A673 (cell line): ENCODE results near the gene GMDS. TPM values are rescaled to one million over a fixed set of nuclear protein-coding genes. Genes with fewer than 3 reads are reported as not detected.

Source experiments
- BruUV-seq: library from RNA; stranded (reverse); fragments of 400-500 nt; replicated peaks from 2 replicates; lab custom pipeline; 2021; lab: Mats Ljungman, UMichigan
- CTCF ChIA-PET: fragments of 300-600 bp; sonication (Branson Sonifier 250); formaldehyde crosslinking; loops from one replicate; lab custom pipeline; 2022; ENCODE audit warnings: antibody characterized with exemption; lab: Charles Lee
- POLR2A ChIA-PET: fragments of 300-600 bp; sonication (Branson Sonifier 250); formaldehyde crosslinking; loops from one replicate; lab custom pipeline; 2022; ENCODE audit warnings: antibody characterized with exemption; ENCODE audit not compliant: low non-redundant PET; lab: Charles Lee
- DNase-seq: peaks from one replicate; pipeline ENCODE4 v3.0.0-alpha.2; 2015; ENCODE audit warnings: low spot score
- H3K27ac ChIP-seq: fragments of 200-600 bp; sonication (generic); 2 replicates; pipeline ENCODE4 v1.5.1; 2016; ENCODE audit warnings: mixed run types, low read depth, mild to moderate bottlenecking, mixed read lengths, antibody characterized with exemption, low read length; ENCODE audit not compliant: poor library complexity, severe bottlenecking
- H3K27me3 ChIP-seq: fragments of 200-600 bp; sonication (generic); replicated peaks from 2 replicates; pipeline ENCODE4 v1.6.1; 2017; ENCODE audit warnings: mixed run types, low read depth, mild to moderate bottlenecking, mixed read lengths, antibody characterized with exemption, low read length; ENCODE audit not compliant: insufficient read depth, poor library complexity
- H3K36me3 ChIP-seq: fragments of 200-600 bp; sonication (generic); 2 replicates; pipeline ENCODE4 v1.6.1; 2016; ENCODE audit warnings: mixed run types, mild to moderate bottlenecking, mixed read lengths, antibody characterized with exemption, low read length; ENCODE audit not compliant: insufficient read depth, poor library complexity, severe bottlenecking
- H3K4me1 ChIP-seq: fragments of 200-600 bp; sonication (generic); 2 replicates; pipeline ENCODE4 v1.6.1; 2017; ENCODE audit warnings: mixed run types, mild to moderate bottlenecking, mixed read lengths, antibody characterized with exemption, low read length; ENCODE audit not compliant: insufficient read depth, poor library complexity, severe bottlenecking
- H3K4me3 ChIP-seq: fragments of 200-600 bp; sonication (generic); 2 replicates; pipeline ENCODE4 v1.5.1; 2016; ENCODE audit warnings: low read depth, mixed run types, mild to moderate bottlenecking, mixed read lengths, low read length; ENCODE audit not compliant: poor library complexity, severe bottlenecking
- H3K9me3 ChIP-seq: fragments of 200-600 bp; sonication (generic); 2 replicates; pipeline ENCODE4 v1.6.1; 2016; ENCODE audit warnings: mixed run types, low read depth, mild to moderate bottlenecking, mixed read lengths, antibody characterized with exemption, low read length; ENCODE audit not compliant: poor library complexity, severe bottlenecking
- CTCF ChIP-seq: fragments of 300-800, 200-600 bp; sonication (generic); conservative IDR thresholded peaks from 2 replicates; pipeline ENCODE4 v1.5.1; 2017; ENCODE audit warnings: low read depth, mild to moderate bottlenecking, antibody characterized with exemption, low read length, moderate library complexity, mixed read lengths
- EZH2 ChIP-seq: fragments of 200-600 bp; sonication (generic); IDR thresholded peaks from 2 replicates; pipeline ENCODE4 v1.6.1; 2017; ENCODE audit warnings: borderline replicate concordance, low read depth, mild to moderate bottlenecking, mixed read lengths, antibody characterized with exemption, low read length; ENCODE audit not compliant: poor library complexity, severe bottlenecking
- intact Hi-C: fragments of 100-400 bp; cut with micrococcal nuclease; formaldehyde crosslinking; loops from one replicate; pipeline ENCODE4 v1.10.0; 2022; ENCODE audit not compliant: unreplicated experiment
- total RNA-seq: library from RNA; stranded (reverse); gene quantifications from 2 replicates; pipeline ENCODE4 v1.2.3, GENCODE V29; 2021

The GMDS gene
- total RNA-seq, 1 experiment from 2014 or later, result 15.2 TPM

GRCh38 chr6:2204272-2204671, 41.1 kb downstream of the GMDS start:
- BruUV-seq, result no TSS peak
- Histone ChIP-seq H3K27me3 (no peaks in the 10 kb centered on the region), H3K36me3 (no peaks in the 10 kb centered on the region), H3K9me3 (no peaks in the 10 kb centered on the region), H3K4me3 (no peak overlapping the region), H3K27ac (no peak overlapping the region), H3K4me1 (no peaks in the 10 kb centered on the region)
- POLR2A ChIA-PET, result no interaction called here
- no peak for DNase-seq
- CTCF ChIA-PET, result interaction anchor here (0.5 kb wide), 1 partner anchor 430 kb away, joined by 6 read pairs; no protein-coding TSS in a partner anchor
- intact Hi-C loops, result no loop called here
- no peak for TF ChIP-seq EZH2
- no peak for TF ChIP-seq CTCF

GRCh38 chr6:2203264-2203663, 42.1 kb downstream of the GMDS start:
- Histone ChIP-seq H3K36me3 (no peaks in the 10 kb centered on the region), H3K27me3 (no peaks in the 10 kb centered on the region), H3K27ac (no peak overlapping the region), H3K9me3 (no peaks in the 10 kb centered on the region), H3K4me3 (no peak overlapping the region), H3K4me1 (no peaks in the 10 kb centered on the region)
- TF ChIP-seq CTCF, result no peak
- no peak for TF ChIP-seq EZH2
- no TSS peak for BruUV-seq
- CTCF ChIA-PET, result no interaction called here
- intact Hi-C loops, result no loop called here
- DNase-seq, result no peak
- POLR2A ChIA-PET, result no interaction called here

GRCh38 chr6:2197984-2198383, 47.4 kb downstream of the GMDS start:
- ChIA-PET CTCF (no interaction called here), POLR2A (no interaction called here)
- H3K27ac ChIP-seq, result no peak overlapping the region
- no peak for DNase-seq
- intact Hi-C loops, result loop anchor here (2.0 kb wide), 1 partner anchor 593 kb away; no protein-coding TSS in a partner anchor
- no peak for TF ChIP-seq EZH2
- no peak for TF ChIP-seq CTCF
- no peaks in the 10 kb centered on the region for H3K27me3 ChIP-seq
- H3K4me3 ChIP-seq, result no peak overlapping the region
- H3K9me3 ChIP-seq, result no peaks in the 10 kb centered on the region
- H3K36me3 ChIP-seq, result no peaks in the 10 kb centered on the region
- H3K4me1 ChIP-seq, result no peaks in the 10 kb centered on the region
- BruUV-seq, result no TSS peak
